NB4 (cell line): ENCODE results near the gene IL9R.
"Not testable (repeated sequence)": the region's sequence is repeated elsewhere in the genome, so short reads cannot be mapped to it uniquely, and the experiment has no call there.

ENCODE experiments used
- DNase-seq: peaks from one replicate; pipeline ENCODE4 v3.0.0; 2010; ENCODE audit warnings: low read depth
- H3K4me3 ChIP-seq: one replicate; pipeline ENCODE4 v1.5.1; 2011; ENCODE audit warnings: mild to moderate bottlenecking, low read depth, low read length, moderate library complexity
- CTCF ChIP-seq: IDR thresholded peaks from one replicate; pipeline ENCODE4 v1.5.1; 2012; ENCODE audit warnings: low read depth, low read length
- MYC ChIP-seq: IDR thresholded peaks from 2 replicates; pipeline ENCODE4 v1.6.1; 2011; ENCODE audit warnings: low read depth, low read length
- POLR2A ChIP-seq: IDR thresholded peaks from 2 replicates; pipeline ENCODE4 v1.6.1; 2011; ENCODE audit warnings: mild to moderate bottlenecking; ENCODE audit not compliant: insufficient read length; ENCODE audit errors: extremely low read depth
- TF ChIP-seq, protein P1 (sequence below): IDR thresholded peaks from 2 replicates; pipeline ENCODE4 v1.6.1; 2011; ENCODE audit warnings: low read depth, low read length

IL9R gene

DNA sequence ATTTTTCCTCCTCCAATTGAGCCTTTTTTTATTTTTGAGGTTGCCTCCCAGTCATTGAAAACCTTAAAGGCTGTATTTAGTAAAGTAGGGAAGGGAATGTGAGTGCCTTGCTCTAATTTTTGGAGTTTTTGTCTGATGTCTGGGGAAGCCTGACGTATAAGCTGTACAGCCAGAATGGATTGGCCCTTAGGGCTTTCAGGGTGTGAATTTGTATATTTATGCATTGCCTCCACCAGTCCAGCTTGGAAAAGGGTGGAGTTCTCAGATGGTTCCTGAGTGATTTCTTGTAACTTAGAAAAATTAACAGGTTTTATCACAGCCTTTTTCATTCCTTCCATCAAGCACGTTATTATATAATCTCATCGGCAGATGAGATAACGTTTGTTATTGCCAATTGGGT, 8.6 kb upstream of the IL9R start:
- no peak overlapping the region for H3K4me3 ChIP-seq
- DNase-seq = no peak
- no peak for TF ChIP-seq CTCF
- TF ChIP-seq, protein P1, sequence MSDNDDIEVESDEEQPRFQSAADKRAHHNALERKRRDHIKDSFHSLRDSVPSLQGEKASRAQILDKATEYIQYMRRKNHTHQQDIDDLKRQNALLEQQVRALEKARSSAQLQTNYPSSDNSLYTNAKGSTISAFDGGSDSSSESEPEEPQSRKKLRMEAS = no peak
- no peak for TF ChIP-seq POLR2A
- no peak for TF ChIP-seq MYC

GRCh38 chrX:155993421-155993820, 4.1 kb upstream of the IL9R start:
- no peak for DNase-seq
- H3K4me3 ChIP-seq = no peak overlapping the region
- TF ChIP-seq CTCF (no peak), MYC (no peak), POLR2A (no peak)
- TF ChIP-seq, protein P1 = no peak

- H3K4me3 ChIP-seq = no peak overlapping the region
- DNase-seq = no peak
- TF ChIP-seq, protein P1 = no peak
- TF ChIP-seq POLR2A = no peak
- TF ChIP-seq MYC = no peak
- TF ChIP-seq CTCF = no peak
Observed at GRCh38 chrX:155995321-155995875, 2.1 kb upstream of the IL9R start.

- DNase-seq = no peak
- no peak overlapping the region for H3K4me3 ChIP-seq
- TF ChIP-seq, protein P1 = no peak
- TF ChIP-seq CTCF (no peak), POLR2A (no peak), MYC (no peak)
Observed at GRCh38 chrX:155998116-155998515, 620 bp downstream of the IL9R start.

DNA sequence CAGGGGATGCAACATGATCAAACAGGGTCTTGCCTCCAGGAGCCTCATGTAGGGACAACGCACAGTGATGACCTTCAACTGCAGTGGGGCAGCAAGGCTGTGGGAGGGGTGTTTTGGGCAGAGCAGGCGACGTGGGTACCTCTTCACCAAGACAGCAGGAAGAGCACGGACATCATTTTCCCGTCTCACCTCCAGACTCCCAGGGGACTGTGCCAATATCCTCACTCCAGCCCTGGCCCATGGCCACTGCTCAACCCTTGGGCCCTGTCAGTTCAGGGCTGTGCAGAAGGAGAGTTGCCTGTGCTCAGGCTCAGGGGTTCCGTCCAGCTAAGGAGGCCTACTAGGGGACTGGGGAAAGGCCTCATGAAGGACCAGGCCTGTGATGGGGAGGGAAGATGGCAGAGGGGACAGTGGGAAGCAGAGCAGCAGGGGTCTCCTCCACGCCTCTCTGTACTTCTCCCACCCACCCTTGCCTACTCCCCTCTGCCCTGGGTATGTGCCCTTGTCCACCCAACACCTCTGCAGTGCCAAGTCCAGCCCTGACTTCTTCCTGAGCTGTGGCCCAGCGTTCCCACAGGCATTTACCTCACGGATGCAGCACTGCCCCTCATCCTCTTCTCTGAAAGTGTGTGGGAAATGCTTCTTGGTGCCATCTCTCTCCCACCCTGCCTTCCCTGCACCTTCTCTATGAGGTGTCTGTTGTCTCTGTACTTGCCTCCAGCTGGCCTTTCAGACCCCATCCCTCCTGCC, 1.4 kb downstream of the IL9R start:
- DNase-seq = no peak
- no peak overlapping the region for H3K4me3 ChIP-seq
- no peak for TF ChIP-seq POLR2A
- TF ChIP-seq CTCF = no peak
- no peak for TF ChIP-seq MYC
- TF ChIP-seq, protein P1 = no peak

DNA sequence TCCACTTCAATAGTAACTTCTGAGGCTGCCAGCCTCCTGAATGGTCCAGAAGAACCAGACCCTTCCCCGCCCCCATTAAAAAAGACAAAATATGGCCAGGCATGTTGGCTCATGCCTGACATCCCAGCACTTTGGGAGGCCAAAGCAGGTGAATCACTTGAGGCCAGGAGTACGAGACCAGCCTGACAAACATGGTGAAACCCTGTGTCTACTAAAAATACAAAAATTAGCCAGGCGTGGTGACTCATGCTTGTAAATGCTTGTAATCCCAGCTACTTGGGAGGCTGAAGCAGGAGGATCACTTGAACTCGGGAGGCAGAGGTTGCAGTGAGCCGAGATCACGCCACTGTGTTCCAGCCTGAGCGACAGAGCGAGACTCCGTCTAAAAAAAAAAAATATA, 2.3 kb downstream of the IL9R start:
- not testable (repeated sequence) for DNase-seq, H3K4me3 ChIP-seq
